ENCODE results near the gene RPS6KB2.
"Not testable (repeated sequence)": the region's sequence is repeated elsewhere in the genome, so short reads cannot be mapped to it uniquely, and the experiment has no call there.

The RPS6KB2 gene

GRCh38 chr11:67448220-67448609 lies 19.9 kb downstream of the RPS6KB2 start:
- no peak for DNase-seq

- DNase-seq, result no peak
Measured at GRCh38 chr11:67449116-67449844, 21.0 kb downstream of the RPS6KB2 start.

GRCh38 chr11:67450796-67451657 lies 22.7 kb downstream of the RPS6KB2 start:
- DNase-seq, result no peak

- no peak for DNase-seq
Measured at GRCh38 chr11:67451658-67451976, 23.3 kb downstream of the RPS6KB2 start.

- no peak for DNase-seq
Measured at GRCh38 chr11:67452141-67452952, 24.1 kb downstream of the RPS6KB2 start, which contains the start of gene GPR152. GPR152 (minus strand) TSS chr11:67452729; CDS start chr11:67452724, 5 bp downstream.

- no peak for DNase-seq
Measured at GRCh38 chr11:67453816-67454732, 25.8 kb downstream of the RPS6KB2 start.

- no peak for DNase-seq
Measured at GRCh38 chr11:67455054-67455453, 26.8 kb downstream of the RPS6KB2 start, which contains the start of gene CABP4. CABP4 (plus strand) TSS chr11:67455354; CDS start chr11:67455424, 70 bp downstream.

GRCh38 chr11:67456068-67456705 lies 27.9 kb downstream of the RPS6KB2 start:
- DNase-seq, result no peak

- no peak for DNase-seq
Measured at GRCh38 chr11:67457453-67457852, 29.2 kb downstream of the RPS6KB2 start.

GRCh38 chr11:67458266-67458665 lies 30.0 kb downstream of the RPS6KB2 start:
- DNase-seq, result no peak

GRCh38 chr11:67463186-67463585 lies 34.9 kb downstream of the RPS6KB2 start:
- DNase-seq, result no peak

GRCh38 chr11:67463680-67464410 lies 35.6 kb downstream of the RPS6KB2 start:
- DNase-seq, result no peak

- peak; percentile 91 for DNase-seq
Measured at GRCh38 chr11:67464411-67465188, 36.3 kb downstream of the RPS6KB2 start.

- DNase-seq, result no peak
Measured at GRCh38 chr11:67465189-67465510, 36.9 kb downstream of the RPS6KB2 start.

GRCh38 chr11:67465530-67465929 lies 37.2 kb downstream of the RPS6KB2 start:
- DNase-seq, result not testable (repeated sequence)

- no peak for DNase-seq
Measured at GRCh38 chr11:67466367-67466766, 38.1 kb downstream of the RPS6KB2 start.

GRCh38 chr11:67466962-67467771 lies 38.9 kb downstream of the RPS6KB2 start:
- DNase-seq, result no peak

GRCh38 chr11:67468056-67468455 lies 39.8 kb downstream of the RPS6KB2 start:
- DNase-seq, result no peak

GRCh38 chr11:67468456-67468758 lies 40.1 kb downstream of the RPS6KB2 start:
- no peak for DNase-seq

All from T-helper 9 cell (primary cell).